ENCODE data around the gene SMIM20.
"Not testable (repeated sequence)": the region's sequence is repeated elsewhere in the genome, so short reads cannot be mapped to it uniquely, and the experiment has no call there.

The SMIM20 gene

DNA sequence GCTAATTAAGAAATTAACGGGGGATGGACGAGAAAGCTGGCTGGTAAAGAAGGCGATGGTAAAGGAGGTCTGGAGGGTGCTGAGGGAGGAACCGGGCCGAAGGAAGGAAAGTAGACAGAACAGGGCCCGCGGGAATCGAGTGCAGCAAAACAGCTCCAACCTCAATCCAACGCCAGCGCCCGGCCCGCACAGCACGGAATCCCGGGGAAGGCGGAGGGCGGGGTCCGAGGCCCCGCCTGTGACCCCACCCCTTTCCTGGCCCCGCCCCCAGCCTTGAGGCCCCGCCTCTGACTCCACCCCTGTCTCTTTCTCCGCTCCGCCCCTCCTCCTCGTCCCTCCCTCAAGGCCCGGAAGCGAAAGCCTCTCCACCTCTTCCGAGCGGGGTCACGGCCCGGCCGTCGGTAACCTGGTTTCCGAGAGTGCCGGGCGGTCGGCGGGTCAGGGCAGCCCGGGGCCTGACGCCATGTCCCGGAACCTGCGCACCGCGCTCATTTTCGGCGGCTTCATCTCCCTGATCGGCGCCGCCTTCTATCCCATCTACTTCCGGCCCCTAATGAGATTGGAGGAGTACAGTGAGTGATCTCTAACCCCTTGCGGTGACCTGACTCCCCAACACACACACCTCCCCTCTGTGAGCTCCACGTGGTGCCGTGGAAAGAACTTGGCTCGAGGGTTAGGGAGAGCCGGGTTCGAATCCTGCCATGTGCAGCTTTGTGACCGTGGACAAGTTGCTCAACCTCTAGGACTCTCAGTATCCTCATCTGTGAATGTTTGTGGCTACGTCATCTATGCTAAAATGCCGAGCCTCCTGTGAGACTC lies at the start of gene SMIM20:
TSS of gene SMIM20 (plus strand) at position 370 of the 819 bp plus-strand sequence. CDS start at position 464, 94 bp downstream.
- intact Hi-C loops (cut with DNase I): loop anchor here (10.0 kb wide), 1 partner anchor 411 kb away; the partner anchor contains the start of gene RBPJ
- peak; percentile 86 to 98 (median 95) for DNase-seq

DNA sequence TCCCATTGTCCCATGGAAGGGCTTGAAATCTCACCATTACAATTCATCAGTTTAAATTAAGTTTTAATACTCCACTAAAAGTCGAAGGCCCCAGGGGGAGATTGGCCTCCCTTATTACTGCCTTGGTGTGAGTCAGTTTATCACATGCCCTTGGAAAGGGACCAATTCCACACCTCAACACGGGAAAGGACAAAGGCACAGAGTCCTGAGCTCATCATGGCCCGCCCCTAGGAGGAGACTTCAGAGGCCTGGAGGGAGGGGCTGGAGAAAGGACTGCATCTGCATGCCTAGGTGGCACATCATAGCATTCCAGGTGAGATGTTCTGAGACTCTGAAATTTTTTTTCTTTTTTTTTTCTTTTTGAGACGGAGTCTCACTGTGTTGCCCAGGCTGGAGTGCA lies 48.4 kb upstream of the SMIM20 start:
- DNase-seq: no peak
- intact Hi-C loops (cut with DNase I): no loop called here

DNA sequence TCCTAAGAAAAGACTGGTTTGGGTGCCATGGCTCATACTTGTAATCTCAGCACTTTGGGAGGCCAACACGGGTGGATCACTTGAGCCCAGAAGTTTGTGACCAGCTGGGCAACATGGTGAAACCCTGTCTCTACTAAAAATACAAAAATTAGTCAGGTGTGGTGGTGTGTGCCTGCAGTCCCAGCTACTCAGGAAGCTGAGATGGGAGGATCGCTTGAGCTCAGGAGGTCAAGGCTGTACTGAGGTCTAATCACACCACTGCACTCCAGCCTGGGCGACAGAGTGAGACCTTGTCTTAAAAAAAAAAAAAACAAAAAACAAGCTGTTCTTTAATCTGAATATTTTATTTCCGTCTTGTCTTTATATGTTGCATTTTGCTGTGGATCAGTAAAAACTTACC lies 47.6 kb upstream of the SMIM20 start:
- DNase-seq; intact Hi-C loops (cut with DNase I): not testable (repeated sequence)

DNA sequence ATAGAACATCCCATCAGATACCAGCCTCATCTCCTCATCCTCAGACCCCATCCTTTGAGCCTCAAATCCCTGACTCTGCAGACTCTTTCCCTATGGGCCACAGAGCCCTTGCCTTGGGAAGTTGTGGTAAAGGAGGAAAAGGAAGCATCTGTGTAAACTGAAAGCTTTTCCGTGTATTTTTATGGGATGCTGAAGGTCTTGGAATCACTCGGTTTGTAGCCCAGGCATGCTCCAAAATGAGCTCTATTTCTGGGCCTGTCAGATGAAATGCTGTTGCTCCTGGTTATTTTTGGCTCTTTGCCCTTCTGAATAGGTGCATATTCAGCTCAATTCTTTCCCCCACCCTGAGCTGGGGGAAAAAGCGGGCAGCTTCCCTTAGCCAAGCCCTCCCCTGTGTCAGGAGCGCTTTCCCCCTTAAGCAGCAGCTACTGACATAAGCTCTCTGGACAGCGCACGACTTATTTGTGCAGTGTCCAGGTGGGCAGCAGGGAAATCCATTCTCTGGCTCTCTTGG lies 46.2 kb upstream of the SMIM20 start:
- intact Hi-C loops (cut with DNase I): no loop called here
- DNase-seq: no peak

DNA sequence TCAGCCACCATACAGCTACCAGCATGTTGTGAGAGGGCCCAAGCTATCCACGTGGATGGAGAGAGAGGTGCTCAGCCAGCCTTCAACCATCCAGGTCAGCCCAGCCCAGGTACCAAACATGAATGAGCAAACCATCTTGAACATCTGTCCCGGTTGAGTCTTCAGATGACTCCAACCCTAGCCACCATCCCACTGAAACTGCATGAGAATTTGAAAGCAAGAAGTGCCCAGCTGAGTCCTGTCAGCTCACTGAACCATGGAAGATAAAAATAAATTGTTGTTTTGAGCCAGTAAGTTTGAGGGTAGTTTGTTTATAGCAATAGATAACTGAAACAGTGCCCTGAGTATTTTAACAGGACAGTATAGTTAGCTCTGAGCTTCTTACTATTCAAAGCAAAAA lies 43.9 kb upstream of the SMIM20 start:
- intact Hi-C loops (cut with DNase I): no loop called here
- no peak for DNase-seq

- intact Hi-C loops (cut with DNase I): no loop called here
- no peak for DNase-seq
These were observed 41.0 kb upstream of the SMIM20 start for GRCh38 chr4:25872851-25873631.

DNA sequence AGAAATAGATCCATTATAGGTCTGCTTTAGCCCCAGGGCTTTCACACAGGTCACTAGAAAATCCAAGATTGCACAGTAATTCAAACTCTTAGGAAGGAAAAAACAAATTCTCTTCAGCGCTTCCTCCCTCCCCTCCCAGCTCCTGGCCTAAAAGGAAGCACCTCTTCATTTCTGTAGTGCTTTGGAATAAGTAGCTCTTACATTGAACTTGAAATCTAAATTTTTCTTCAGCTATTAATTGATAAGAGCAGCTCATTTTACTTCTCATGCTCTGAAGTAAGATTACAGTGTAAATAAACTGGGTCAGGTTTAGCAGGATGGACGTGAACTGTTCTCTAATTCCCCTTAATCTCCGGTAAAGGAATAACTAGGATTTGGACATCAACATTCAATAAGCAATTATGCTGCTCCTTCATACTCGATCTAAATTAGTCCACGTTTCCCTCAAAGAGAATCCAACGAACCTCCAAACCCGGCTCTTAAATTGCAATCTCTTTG lies 40.3 kb upstream of the SMIM20 start:
- intact Hi-C loops (cut with DNase I): no loop called here
- no peak for DNase-seq

- intact Hi-C loops (cut with DNase I): no loop called here
- no peak for DNase-seq
These were observed 39.4 kb upstream of the SMIM20 start for GRCh38 chr4:25874655-25875054.

- no peak for DNase-seq
- intact Hi-C loops (cut with DNase I): no loop called here
These were observed 38.7 kb upstream of the SMIM20 start for GRCh38 chr4:25875281-25875745.

DNA sequence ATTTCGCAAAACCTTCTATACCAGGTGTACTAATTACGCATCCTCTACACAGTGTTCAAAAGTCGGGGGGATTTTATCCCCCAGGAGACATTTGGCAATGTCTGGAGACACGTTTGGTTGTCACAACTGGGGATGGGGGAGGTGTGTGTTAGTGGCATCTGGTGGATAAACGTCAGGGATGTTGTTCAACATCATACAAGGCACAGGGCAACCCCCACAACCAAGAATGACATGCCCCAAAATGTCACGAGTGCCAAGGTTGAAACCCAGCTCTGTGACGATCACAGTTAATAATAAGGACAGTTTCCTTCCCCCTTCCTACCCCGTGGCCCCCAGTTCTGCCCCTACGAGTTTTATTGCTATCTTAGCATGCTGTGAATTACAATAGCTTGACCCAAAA lies 35.3 kb upstream of the SMIM20 start:
- intact Hi-C loops (cut with DNase I): no loop called here

GRCh38 chr4:25879091-25879584 lies 34.9 kb upstream of the SMIM20 start:
- DNase-seq: no peak

More for the DNA sequence above, 35.3 kb upstream of the SMIM20 start:
- no peak for DNase-seq

DNA sequence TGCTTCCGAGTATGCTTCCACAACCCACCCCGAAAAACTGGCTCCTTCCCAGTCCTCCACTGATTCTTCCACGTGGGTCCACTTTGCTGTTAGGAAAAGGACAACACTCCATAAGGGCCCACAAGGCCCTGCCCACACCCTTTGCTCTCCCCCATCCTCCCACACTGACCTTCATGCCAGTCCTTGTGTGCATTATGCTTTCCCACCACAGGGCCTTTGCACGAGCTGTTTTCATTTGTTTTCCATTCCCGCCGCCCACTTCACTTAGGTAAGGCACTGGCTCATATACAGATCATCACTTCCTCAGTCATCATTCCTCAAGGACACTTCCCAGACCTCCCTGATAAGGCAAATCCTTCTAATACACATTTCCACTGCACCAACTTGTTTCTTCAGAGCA lies 34.4 kb upstream of the SMIM20 start:
- intact Hi-C loops (cut with DNase I): no loop called here
- no peak for DNase-seq

More at GRCh38 chr4:25879091-25879584, 34.9 kb upstream of the SMIM20 start:
- intact Hi-C loops (cut with DNase I): no loop called here

GRCh38 chr4:25879991-25880651 lies 33.9 kb upstream of the SMIM20 start:
- intact Hi-C loops (cut with DNase I): no loop called here
- no peak for DNase-seq

GRCh38 chr4:25881193-25881592 lies 32.8 kb upstream of the SMIM20 start:
- intact Hi-C loops (cut with DNase I): no loop called here
- DNase-seq: no peak

GRCh38 chr4:25882226-25882625 lies 31.8 kb upstream of the SMIM20 start:
- intact Hi-C loops (cut with DNase I): no loop called here
- no peak for DNase-seq

DNA sequence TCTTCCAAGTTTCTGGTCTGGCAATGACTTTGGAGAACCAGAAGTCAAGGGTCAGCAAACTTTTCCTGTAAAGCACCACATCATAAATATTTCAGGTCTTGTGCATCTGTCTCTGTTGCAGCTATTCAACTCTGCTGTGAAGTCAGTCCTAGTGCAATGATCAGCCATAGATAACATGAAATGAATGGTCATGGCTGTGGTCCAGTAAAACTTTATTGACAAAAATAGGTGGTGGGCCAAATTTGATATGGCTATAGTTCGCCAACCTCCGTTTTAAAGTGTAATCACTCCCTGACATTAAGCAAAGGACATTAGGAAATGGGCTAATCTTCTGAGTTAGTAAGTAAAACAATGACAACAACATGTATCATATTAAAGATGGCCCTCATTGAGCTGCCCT lies 30.5 kb upstream of the SMIM20 start:
- intact Hi-C loops (cut with DNase I): no loop called here
- no peak for DNase-seq

DNA sequence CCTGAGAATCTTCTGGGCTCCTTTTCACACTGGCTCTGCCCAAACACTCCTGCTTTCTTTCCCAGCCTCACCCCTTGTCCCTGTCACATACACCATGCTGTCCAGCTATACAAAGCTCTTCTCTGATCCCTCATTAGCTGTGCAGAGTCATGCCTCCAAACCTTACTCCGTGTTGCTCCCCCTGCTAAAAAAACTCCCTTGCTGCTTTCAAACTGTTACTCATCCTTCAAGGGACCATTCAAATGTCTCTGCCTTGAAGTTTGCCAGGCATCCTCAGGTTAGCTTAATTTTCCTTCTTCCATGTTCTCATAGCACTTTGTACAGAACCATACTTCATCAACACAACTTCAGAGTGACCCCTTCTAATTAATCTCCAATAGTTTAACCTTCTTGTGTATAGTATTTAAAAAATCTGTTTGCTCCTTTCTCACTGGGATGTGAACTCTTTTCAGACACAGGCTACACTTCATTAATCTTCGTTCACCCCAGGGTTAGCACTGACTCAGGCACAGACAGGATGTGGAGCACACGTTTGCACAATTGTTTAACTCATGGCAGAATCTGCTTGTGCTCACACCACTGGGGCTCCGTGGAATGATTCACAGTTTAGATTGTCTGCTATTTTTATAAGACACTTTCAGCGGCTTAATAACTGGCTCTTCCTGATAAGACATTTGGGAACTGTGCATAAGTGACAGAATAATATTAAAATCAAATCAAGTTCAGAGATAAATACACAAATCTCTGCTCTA lies 29.8 kb upstream of the SMIM20 start:
- intact Hi-C loops (cut with DNase I): no loop called here
- no peak for DNase-seq

DNA sequence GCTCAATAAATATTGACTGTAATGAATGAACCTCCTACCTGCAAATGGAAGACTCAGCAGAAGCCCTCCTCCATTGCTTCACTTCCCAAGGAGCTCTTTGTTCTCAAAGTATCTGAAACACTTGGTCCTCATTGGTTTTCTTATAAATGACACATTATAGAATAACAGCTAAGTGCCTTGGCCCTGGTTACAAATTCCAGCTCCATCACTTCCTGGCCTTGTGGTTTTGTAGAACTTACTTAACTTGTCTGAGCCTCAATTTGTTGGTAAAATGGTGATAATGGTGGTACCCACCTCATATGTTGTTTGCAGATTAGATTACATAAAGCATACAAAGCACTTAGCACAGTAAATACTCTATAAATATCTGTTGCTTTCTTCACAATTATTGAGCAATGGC lies 25.2 kb upstream of the SMIM20 start:
- intact Hi-C loops (cut with DNase I): no loop called here
- no peak for DNase-seq
